Lower lobe of right lung (tissue), 2 donors: Measurements from ENCODE around the gene GPRC5A. TPM values are rescaled to one million over a fixed set of nuclear protein-coding genes. Genes with fewer than 3 reads are reported as not detected.

ENCODE experiments used
- ATAC-seq, 2 donors: fragments of 200-7000 bp; cut with Tn5 transposase; one replicate each; pipeline ENCODE4 v1.9.1; 2020 to 2022; ENCODE audit warnings: mild to moderate bottlenecking in 2 of 2, moderate library complexity in 2 of 2
- DNase-seq: peaks from one replicate; pipeline ENCODE4 v3.0.0-alpha.2; 2020
- H3K27ac ChIP-seq: fragments of 200-600 bp; one replicate; pipeline ENCODE4 v1.8.0; 2022
- H3K27me3 ChIP-seq: fragments of 200-600 bp; one replicate; pipeline ENCODE4 v1.8.0; 2022; ENCODE audit warnings: low read depth
- H3K36me3 ChIP-seq: fragments of 200-600 bp; one replicate; pipeline ENCODE4 v1.8.0; 2022; ENCODE audit warnings: mild to moderate bottlenecking
- H3K4me1 ChIP-seq: fragments of 200-600 bp; one replicate; pipeline ENCODE4 v1.8.0; 2022
- H3K4me3 ChIP-seq: fragments of 200-600 bp; one replicate; pipeline ENCODE4 v1.8.0; 2022; ENCODE audit warnings: mild to moderate bottlenecking
- H3K9me3 ChIP-seq: fragments of 200-600 bp; one replicate; pipeline ENCODE4 v1.8.0; 2022
- intact Hi-C: fragments of 100-400 bp; cut with DNase I; formaldehyde crosslinking; loops from one replicate; pipeline ENCODE4 v1.11.0; 2022
- total RNA-seq: library from RNA; stranded (reverse); fragmentation: NEBNext Ultra II Directional; extraction: Animal tissue kit (Norgen Biotek cat#: 25700); gene quantifications from one replicate; pipeline ENCODE4 v1.2.1, GENCODE V29; 2021
- TF ChIP-seq, protein P1 (sequence below): fragments of 200-600 bp; IDR thresholded peaks from one replicate; pipeline ENCODE4 v1.8.0; 2022; ENCODE audit warnings: antibody characterized with exemption, mild to moderate bottlenecking
- donor health status: DM: no; HTN: yes; CAD: no; lungs with severe emphysema.

GPRC5A gene
- total RNA-seq, 1 donor from 2014 or later = 482 TPM

DNA sequence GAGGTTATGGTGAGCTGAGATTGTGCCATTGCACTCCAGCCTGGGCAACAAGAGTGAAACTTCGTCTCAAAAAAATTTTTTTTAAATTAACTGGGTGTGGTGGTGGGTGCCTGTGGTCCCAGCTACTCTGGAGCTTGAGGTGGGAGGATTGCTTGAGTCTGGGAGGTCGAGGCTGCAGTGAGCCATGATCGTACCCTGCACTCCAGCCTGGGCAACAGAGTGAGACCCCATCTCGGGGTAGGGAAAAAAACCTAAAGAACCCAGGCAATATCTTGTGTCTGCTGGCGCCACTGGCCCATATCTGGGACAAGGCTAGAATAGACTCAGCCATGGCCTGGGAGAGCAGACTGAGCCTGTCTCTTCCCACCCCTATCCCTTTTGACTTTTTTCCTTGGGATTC is 9.1 kb upstream of the GPRC5A start:
- Histone ChIP-seq H3K4me1 (no peaks in the 10 kb centered on the region), H3K27me3 (no peaks in the 10 kb centered on the region), H3K36me3 (no peaks in the 10 kb centered on the region), H3K4me3 (no peak overlapping the region), H3K9me3 (no peaks in the 10 kb centered on the region), H3K27ac (no peak overlapping the region)
- DNase-seq (no peak), ATAC-seq (no peak)
- intact Hi-C loops = no loop called here
- TF ChIP-seq, protein P1, sequence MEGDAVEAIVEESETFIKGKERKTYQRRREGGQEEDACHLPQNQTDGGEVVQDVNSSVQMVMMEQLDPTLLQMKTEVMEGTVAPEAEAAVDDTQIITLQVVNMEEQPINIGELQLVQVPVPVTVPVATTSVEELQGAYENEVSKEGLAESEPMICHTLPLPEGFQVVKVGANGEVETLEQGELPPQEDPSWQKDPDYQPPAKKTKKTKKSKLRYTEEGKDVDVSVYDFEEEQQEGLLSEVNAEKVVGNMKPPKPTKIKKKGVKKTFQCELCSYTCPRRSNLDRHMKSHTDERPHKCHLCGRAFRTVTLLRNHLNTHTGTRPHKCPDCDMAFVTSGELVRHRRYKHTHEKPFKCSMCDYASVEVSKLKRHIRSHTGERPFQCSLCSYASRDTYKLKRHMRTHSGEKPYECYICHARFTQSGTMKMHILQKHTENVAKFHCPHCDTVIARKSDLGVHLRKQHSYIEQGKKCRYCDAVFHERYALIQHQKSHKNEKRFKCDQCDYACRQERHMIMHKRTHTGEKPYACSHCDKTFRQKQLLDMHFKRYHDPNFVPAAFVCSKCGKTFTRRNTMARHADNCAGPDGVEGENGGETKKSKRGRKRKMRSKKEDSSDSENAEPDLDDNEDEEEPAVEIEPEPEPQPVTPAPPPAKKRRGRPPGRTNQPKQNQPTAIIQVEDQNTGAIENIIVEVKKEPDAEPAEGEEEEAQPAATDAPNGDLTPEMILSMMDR = no peak

DNA sequence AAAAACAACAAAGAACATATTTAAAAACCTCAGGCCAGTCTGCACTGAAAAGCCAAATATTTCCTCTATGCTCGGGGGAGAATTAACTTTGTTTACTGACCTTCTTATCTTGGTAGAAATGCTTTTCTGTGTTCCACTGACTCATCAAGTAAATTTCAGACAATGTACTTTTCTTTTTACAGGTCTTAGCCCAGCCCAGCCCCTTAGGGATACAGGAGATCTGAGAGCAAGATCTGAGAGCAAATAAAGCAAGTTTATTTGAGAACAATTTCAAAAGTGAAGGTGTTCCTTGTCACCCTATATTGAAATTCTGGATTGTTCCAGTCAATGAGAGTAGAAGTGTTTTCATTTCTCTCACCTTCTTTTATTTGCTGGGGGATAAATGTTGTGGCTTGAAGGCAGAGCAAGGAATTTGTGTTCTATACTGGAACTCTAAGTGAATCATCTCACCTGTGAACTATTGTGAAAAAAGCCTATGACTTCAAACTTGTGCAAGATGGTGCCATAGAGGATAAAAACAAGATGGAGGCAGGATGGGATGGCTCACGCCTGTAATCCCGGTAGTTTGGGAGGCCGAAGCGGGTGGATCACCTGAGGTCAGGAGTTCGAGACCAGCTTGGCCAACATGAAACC is 7.9 kb upstream of the GPRC5A start:
- intact Hi-C loops = no loop called here
- ATAC-seq (peak; percentile 77 to 92), DNase-seq (no peak)
- Histone ChIP-seq H3K27me3 (no peaks in the 10 kb centered on the region), H3K4me3 (no peak overlapping the region), H3K9me3 (no peaks in the 10 kb centered on the region), H3K36me3 (no peaks in the 10 kb centered on the region), H3K27ac (peak overlapping the region; percentile 46), H3K4me1 (no peaks in the 10 kb centered on the region)
- TF ChIP-seq, protein P1 = no peak

DNA sequence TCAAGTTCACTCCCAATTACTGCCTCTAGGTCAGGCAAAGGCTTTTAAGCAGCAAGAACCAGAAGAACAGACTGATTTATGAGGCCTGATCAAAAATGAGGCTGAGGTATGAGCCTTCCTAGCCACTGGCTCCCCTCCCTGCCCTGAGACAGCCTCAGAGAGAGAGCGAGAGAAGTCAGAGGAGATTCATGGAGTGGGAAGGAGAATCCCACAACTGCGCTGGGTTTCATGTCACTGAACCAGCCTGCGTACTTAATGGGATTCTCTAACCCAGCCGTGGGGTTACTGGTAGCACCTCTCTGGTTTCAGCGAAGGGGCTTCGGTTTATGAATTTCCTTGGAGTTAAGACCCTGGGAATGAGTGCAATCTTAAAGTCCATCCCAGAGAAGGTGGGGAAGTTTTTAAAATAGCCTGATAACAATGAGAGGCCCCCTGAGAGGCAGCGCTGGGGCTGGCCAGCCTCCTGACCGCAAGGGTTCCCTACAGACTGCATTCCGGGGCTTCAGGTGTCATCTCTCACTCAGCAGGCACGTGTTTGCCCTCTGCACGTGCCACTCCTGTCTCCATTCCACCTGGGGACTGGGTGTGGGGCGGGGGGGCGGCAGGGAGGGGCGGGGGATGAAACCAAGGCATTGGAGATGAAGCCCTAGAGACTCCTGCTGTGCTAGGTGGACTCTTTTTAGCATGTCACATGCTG is 6.1 kb upstream of the GPRC5A start:
- no peaks in the 10 kb centered on the region for H3K27me3 ChIP-seq
- H3K36me3 ChIP-seq = no peaks in the 10 kb centered on the region
- intact Hi-C loops = no loop called here
- no peak for DNase-seq
- TF ChIP-seq, protein P1 = no peak
- peaks cover 5% of the 10 kb centered on the region for H3K4me1 ChIP-seq
- H3K4me3 ChIP-seq = no peak overlapping the region
- peak overlapping the region; percentile 5 for H3K27ac ChIP-seq
- ATAC-seq = peak in 1 of 2 donors; percentile 36
- H3K9me3 ChIP-seq = no peaks in the 10 kb centered on the region

DNA sequence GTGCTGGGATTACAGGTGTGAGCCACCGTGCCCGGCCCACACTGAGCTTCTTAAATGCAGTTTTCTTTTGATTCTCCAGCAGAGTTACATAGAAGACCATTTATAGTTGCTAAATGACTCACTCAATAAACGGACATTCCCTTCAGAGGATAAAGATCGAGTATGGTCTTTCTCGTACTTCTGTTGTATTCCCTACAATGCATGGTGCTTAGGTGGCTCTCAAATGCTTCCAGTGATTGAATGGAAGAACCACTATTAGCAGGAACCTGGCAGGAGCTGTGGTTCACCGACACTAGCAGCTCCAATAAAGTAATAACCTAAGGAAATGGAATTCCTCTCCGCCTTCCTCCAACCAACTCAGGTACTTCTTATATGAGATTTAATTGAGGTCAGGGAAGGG is 3.9 kb upstream of the GPRC5A start:
- intact Hi-C loops = no loop called here
- DNase-seq (no peak), ATAC-seq (no peak)
- Histone ChIP-seq H3K27ac (no peak overlapping the region), H3K4me3 (no peak overlapping the region), H3K9me3 (no peaks in the 10 kb centered on the region), H3K27me3 (peaks cover 2% of the 10 kb centered on the region), H3K4me1 (peaks cover 14% of the 10 kb centered on the region), H3K36me3 (no peaks in the 10 kb centered on the region)
- TF ChIP-seq, protein P1 = no peak

DNA sequence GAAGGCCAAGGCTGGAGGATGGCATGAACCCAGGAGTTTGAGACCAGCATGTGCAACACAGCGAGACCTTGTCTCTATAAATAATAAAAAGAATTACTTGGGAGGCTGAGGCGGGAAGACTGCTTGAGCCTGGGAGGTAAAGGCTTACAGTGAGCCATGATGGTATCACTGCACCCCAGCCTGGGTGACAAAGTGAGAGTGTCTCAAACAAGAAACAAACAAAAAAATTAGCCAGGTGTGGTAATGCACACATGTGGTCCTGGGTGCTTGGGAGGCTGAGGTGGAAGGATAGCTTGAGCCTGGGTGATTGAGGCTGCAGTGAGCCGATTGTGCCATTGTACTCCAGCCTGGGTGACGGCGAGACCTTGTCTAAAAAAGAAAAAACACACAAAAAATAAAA is 1.7 kb upstream of the GPRC5A start:
- intact Hi-C loops = no loop called here
- Histone ChIP-seq H3K9me3 (no peaks in the 10 kb centered on the region), H3K27ac (peak overlapping the region; percentile 90), H3K27me3 (peaks cover 6% of the 10 kb centered on the region), H3K4me3 (no peak overlapping the region), H3K36me3 (no peaks in the 10 kb centered on the region), H3K4me1 (peaks cover 14% of the 10 kb centered on the region)
- ATAC-seq (no peak), DNase-seq (no peak)
- TF ChIP-seq, protein P1 = no peak
